GM12878 (cell line): Measurements from ENCODE around the gene TGFBR3. TPM values are rescaled to one million over a fixed set of nuclear protein-coding genes. Genes with fewer than 3 reads are reported as not detected.

Source experiments
- BHLHE40 ChIP-seq, 2 experiments: fragments of 450-650 bp in 1 of 2; IDR thresholded peaks; 2 replicates each; pipeline ENCODE4 v1.6.1; 2011 to 2017; ENCODE audit warnings: low read depth in 2 of 2, borderline replicate concordance in 1 of 2, improper control_type of control experiment in 1 of 2, low read length in 1 of 2, mild to moderate bottlenecking in 1 of 2
- CBX3 ChIP-seq: fragments of 200-600 bp; sonication (generic); IDR thresholded peaks from 2 replicates; pipeline ENCODE4 v1.6.1; 2016; ENCODE audit warnings: low read depth, borderline replicate concordance
- CBX5 ChIP-seq: sonication (generic); IDR thresholded peaks from 2 replicates; pipeline ENCODE4 v1.6.1; 2016; ENCODE audit warnings: low read depth, moderate library complexity, mild to moderate bottlenecking, inconsistent platforms
- CHD1 ChIP-seq: IDR thresholded peaks from 2 replicates; pipeline ENCODE4 v1.6.1; 2012; ENCODE audit warnings: low read depth, low read length, improper control_type of control experiment
- CREM ChIP-seq: IDR thresholded peaks from 2 replicates; pipeline ENCODE4 v1.6.1; 2014; ENCODE audit warnings: antibody characterized with exemption, low read depth
- DPF2 ChIP-seq: fragments of 450-650 bp; IDR thresholded peaks from 2 replicates; pipeline ENCODE4 v1.6.1; 2017; ENCODE audit warnings: mild to moderate bottlenecking
- HDAC2 ChIP-seq: fragments of 200-600 bp; sonication (generic); IDR thresholded peaks from 2 replicates; pipeline ENCODE4 v1.6.1; 2017
- KLF5 ChIP-seq: fragments of 450-650 bp; IDR thresholded peaks from 2 replicates; pipeline ENCODE4 v1.6.1; 2014; ENCODE audit warnings: mild to moderate bottlenecking; ENCODE audit not compliant: partially characterized antibody
- MEF2A ChIP-seq: IDR thresholded peaks from 2 replicates; pipeline ENCODE4 v1.6.1; 2011; ENCODE audit warnings: low read depth, mild to moderate bottlenecking, low read length, moderate library complexity; ENCODE audit not compliant: insufficient read depth
- MEF2B ChIP-seq: fragments of 450-650 bp; IDR thresholded peaks from 2 replicates; pipeline ENCODE4 v1.6.1; 2018; ENCODE audit warnings: mild to moderate bottlenecking, moderate library complexity; ENCODE audit not compliant: partially characterized antibody, poor library complexity, severe bottlenecking
- MYB ChIP-seq: fragments of 150-350 bp; IDR thresholded peaks from 2 replicates; pipeline ENCODE4 v1.6.1; 2014; ENCODE audit warnings: mild to moderate bottlenecking, low read depth, low read length, borderline replicate concordance
- NFIC ChIP-seq: IDR thresholded peaks from 2 replicates; pipeline ENCODE4 v1.6.1; 2012; ENCODE audit warnings: low read depth, mild to moderate bottlenecking, inconsistent platforms, low read length, moderate library complexity
- NFYA ChIP-seq: IDR thresholded peaks from 2 replicates; pipeline ENCODE4 v1.6.1; 2011; ENCODE audit warnings: low read depth, mild to moderate bottlenecking, low read length, improper control_type of control experiment, borderline replicate concordance
- NR2C1 ChIP-seq: fragments of 450-650 bp; IDR thresholded peaks from 2 replicates; pipeline ENCODE4 v1.6.1; 2017; ENCODE audit warnings: antibody characterized with exemption, mild to moderate bottlenecking, moderate library complexity
- NRF1 ChIP-seq: conservative IDR thresholded peaks from 2 replicates; pipeline ENCODE4 v1.6.1; 2011; ENCODE audit warnings: mild to moderate bottlenecking, low read depth, low read length, improper control_type of control experiment
- PAX8 ChIP-seq: fragments of 450-650 bp; IDR thresholded peaks from 2 replicates; pipeline ENCODE4 v1.6.1; 2017; ENCODE audit warnings: mild to moderate bottlenecking, moderate library complexity
- RAD51 ChIP-seq: fragments of 450-650 bp; IDR thresholded peaks from 2 replicates; pipeline ENCODE4 v1.6.1; 2016; ENCODE audit warnings: moderate library complexity, mild to moderate bottlenecking, inconsistent platforms
- RB1 ChIP-seq: fragments of 450-650 bp; formaldehyde crosslinking; IDR thresholded peaks from 2 replicates; pipeline ENCODE4 v1.6.1; 2017; ENCODE audit warnings: mild to moderate bottlenecking, borderline replicate concordance
- SREBF2 ChIP-seq: IDR thresholded peaks from 2 replicates; pipeline ENCODE4 v1.6.1; 2012; ENCODE audit warnings: mild to moderate bottlenecking, low read length
- SUZ12 ChIP-seq: fragments of 200-600 bp; sonication (generic); IDR thresholded peaks from one replicate; pipeline ENCODE4 v1.6.1; 2018; ENCODE audit warnings: antibody characterized with exemption, mild to moderate bottlenecking; ENCODE audit not compliant: unreplicated experiment
- TCF12 ChIP-seq: IDR thresholded peaks from 2 replicates; pipeline ENCODE4 v1.6.1; 2011; ENCODE audit warnings: low read depth, mild to moderate bottlenecking, low read length
- ZNF24 ChIP-seq: fragments of 450-650 bp; IDR thresholded peaks from 2 replicates; pipeline ENCODE4 v1.6.1; 2017; ENCODE audit warnings: antibody characterized with exemption, mild to moderate bottlenecking
- ZSCAN29 ChIP-seq: fragments of 450-650 bp; IDR thresholded peaks from 2 replicates; pipeline ENCODE4 v1.6.1; 2017; ENCODE audit warnings: mild to moderate bottlenecking, moderate library complexity
- polyA plus RNA-seq, 11 experiments: library from polyadenylated mRNA; depleted of rRNA in 4 of 11; unstranded in 6 of 11; stranded (reverse) in 5 of 11; fragments of >200 nt; fragmentation: Nextera tagmentation in 4 of 11; fragmentation: Illumina TruSeq in 1 of 11; extraction: Ambion mirVana in 4 of 11; extraction: Trizol in 1 of 11; gene quantifications; 1 replicate in 1 of 11; 2 replicates in 10 of 11; pipeline versions ENCODE4 v1.2.1 to v1.2.3, GENCODE V29; 2011 to 2016; ENCODE audit warnings: inconsistent platforms in 2 of 11, missing spikeins in 2 of 11, low read depth in 1 of 11
- total RNA-seq, 4 experiments: library from RNA; depleted of rRNA in 3 of 4; stranded (reverse); fragments of >200 nt in 3 of 4; fragmentation: Illumina TruSeq in 1 of 4; extraction: Trizol in 1 of 4; gene quantifications; 2 replicates each; pipeline versions ENCODE4 v1.2.1 to v1.2.3, GENCODE V29; 2013 to 2021
- TF ChIP-seq, protein P1 (sequence below): fragments of 450-650 bp; formaldehyde crosslinking; IDR thresholded peaks from 2 replicates; pipeline ENCODE4 v1.4.0; 2022; ENCODE audit warnings: mild to moderate bottlenecking, moderate library complexity
- TF ChIP-seq, protein P2 (sequence below): fragments of 450-650 bp; IDR thresholded peaks from 2 replicates; pipeline ENCODE4 v1.6.1; 2016; ENCODE audit warnings: mild to moderate bottlenecking, moderate library complexity, borderline replicate concordance

Gene TGFBR3
- total and polyA plus RNA-seq, 10 of the 15 experiments (the other 5 are each of a cell fraction or from before 2014, with no cell fraction given), result 2.7 to 16.5 (median 12.6) TPM

DNA sequence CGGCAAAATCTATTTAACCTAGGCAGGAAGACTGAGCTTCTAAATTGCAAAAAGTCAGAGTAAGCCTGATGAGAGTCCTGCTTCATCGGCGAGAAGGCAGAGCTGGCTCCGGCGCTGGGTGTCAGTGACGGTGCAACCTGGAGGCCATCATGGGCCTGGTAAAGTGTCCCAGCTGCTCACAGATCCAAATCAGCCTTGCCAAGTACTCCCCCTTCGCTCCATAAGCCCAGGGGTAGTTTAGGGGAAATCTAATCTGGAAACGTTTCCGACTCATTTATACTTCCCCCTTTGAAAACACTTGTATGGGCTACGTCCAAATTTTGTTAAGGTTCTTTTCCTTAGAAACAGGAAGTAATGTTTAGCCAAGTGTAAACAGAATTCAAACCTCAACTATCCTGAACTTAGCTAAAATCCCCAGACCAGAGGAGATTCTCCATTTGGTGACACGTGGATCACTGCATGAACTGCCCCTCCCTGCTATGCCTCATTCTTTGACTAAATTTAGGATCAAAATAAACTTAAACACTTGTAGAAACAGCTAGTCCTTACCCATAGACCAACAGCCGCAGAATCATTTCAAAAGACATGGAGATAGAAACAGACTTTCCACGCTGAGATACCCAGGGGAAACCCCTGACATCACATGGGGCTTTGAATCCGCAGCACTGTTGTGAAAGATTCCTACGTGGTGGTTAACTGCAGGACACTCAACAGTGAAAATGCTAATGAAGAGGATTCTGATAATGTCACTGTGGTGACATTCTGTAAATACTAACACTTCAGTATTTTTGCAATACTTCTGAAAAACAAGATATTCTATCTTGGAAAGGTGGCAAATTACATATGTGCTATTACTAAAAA lies 172.7 kb downstream of the TGFBR3 start (continued):
- TF ChIP-seq, protein P1, sequence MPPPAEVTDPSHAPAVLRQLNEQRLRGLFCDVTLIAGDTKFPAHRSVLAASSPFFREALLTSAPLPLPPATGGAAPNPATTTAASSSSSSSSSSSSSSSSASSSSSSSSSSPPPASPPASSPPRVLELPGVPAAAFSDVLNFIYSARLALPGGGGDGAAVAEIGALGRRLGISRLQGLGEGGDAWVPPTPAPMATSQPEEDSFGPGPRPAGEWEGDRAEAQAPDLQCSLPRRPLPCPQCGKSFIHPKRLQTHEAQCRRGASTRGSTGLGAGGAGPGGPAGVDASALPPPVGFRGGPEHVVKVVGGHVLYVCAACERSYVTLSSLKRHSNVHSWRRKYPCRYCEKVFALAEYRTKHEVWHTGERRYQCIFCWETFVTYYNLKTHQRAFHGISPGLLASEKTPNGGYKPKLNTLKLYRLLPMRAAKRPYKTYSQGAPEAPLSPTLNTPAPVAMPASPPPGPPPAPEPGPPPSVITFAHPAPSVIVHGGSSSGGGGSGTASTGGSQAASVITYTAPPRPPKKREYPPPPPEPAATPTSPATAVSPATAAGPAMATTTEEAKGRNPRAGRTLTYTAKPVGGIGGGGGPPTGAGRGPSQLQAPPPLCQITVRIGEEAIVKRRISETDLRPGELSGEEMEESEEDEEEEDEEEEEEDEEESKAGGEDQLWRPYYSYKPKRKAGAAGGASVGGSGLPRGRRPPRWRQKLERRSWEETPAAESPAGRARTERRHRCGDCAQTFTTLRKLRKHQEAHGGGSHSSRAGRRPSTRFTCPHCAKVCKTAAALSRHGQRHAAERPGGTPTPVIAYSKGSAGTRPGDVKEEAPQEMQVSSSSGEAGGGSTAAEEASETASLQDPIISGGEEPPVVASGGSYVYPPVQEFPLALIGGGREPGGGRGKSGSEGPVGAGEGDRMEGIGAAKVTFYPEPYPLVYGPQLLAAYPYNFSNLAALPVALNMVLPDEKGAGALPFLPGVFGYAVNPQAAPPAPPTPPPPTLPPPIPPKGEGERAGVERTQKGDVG, result no peak
- TF ChIP-seq CBX5, result no peak
- no peak for TF ChIP-seq CHD1
- TF ChIP-seq PAX8, result no peak
- no peak for TF ChIP-seq NRF1
- TF ChIP-seq DPF2, result peak; percentile 67; the same call in 1 of the 2 replicates
- no peak for TF ChIP-seq RB1
- no peak for TF ChIP-seq SREBF2
- TF ChIP-seq ZNF24, result no peak
- TF ChIP-seq CBX3, result no peak
- TF ChIP-seq NFIC, result peak; percentile 59
- no peak for TF ChIP-seq NFYA
- TF ChIP-seq, protein P2, sequence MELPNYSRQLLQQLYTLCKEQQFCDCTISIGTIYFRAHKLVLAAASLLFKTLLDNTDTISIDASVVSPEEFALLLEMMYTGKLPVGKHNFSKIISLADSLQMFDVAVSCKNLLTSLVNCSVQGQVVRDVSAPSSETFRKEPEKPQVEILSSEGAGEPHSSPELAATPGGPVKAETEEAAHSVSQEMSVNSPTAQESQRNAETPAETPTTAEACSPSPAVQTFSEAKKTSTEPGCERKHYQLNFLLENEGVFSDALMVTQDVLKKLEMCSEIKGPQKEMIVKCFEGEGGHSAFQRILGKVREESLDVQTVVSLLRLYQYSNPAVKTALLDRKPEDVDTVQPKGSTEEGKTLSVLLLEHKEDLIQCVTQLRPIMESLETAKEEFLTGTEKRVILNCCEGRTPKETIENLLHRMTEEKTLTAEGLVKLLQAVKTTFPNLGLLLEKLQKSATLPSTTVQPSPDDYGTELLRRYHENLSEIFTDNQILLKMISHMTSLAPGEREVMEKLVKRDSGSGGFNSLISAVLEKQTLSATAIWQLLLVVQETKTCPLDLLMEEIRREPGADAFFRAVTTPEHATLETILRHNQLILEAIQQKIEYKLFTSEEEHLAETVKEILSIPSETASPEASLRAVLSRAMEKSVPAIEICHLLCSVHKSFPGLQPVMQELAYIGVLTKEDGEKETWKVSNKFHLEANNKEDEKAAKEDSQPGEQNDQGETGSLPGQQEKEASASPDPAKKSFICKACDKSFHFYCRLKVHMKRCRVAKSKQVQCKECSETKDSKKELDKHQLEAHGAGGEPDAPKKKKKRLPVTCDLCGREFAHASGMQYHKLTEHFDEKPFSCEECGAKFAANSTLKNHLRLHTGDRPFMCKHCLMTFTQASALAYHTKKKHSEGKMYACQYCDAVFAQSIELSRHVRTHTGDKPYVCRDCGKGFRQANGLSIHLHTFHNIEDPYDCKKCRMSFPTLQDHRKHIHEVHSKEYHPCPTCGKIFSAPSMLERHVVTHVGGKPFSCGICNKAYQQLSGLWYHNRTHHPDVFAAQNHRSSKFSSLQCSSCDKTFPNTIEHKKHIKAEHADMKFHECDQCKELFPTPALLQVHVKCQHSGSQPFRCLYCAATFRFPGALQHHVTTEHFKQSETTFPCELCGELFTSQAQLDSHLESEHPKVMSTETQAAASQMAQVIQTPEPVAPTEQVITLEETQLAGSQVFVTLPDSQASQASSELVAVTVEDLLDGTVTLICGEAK, result no peak; the same call in 1 of the 2 replicates
- TF ChIP-seq BHLHE40 (IDR thresholded peaks at IDR 0.05; ENCODE audit: borderline replicate concordance in 1 of 2, low read depth in 2 of 2, low read length in 1 of 2), result peak in 1 of 2 experiments; percentile 33; a peak in 1 of 4 replicates
- peak; percentile 67 for TF ChIP-seq MEF2B
- TF ChIP-seq NR2C1, result no peak
- peak; percentile 43; the same call in 1 of the 2 replicates for TF ChIP-seq CREM
- TF ChIP-seq RAD51, result peak; percentile 85
- 0 out of 2 replicates have a peak, but pooled peaks have one; percentile 29 for TF ChIP-seq MEF2A
- TF ChIP-seq TCF12, result no peak
- no peak for TF ChIP-seq MYB
- no peak for TF ChIP-seq KLF5
- TF ChIP-seq HDAC2, result no peak
- TF ChIP-seq ZSCAN29, result no peak
- no peak for TF ChIP-seq SUZ12
